HG03196 (cell line): ENCODE data around the gene KRT86.
"Not testable (repeated sequence)": the region's sequence is repeated elsewhere in the genome, so short reads cannot be mapped to it uniquely, and the experiment has no call there.

Experiments used
- ATAC-seq: cut with Tn5 transposase; IDR thresholded peaks from one replicate; pipeline ENCODE4 v1.9.1; 2021; ENCODE audit not compliant: unreplicated experiment

Gene KRT86

DNA sequence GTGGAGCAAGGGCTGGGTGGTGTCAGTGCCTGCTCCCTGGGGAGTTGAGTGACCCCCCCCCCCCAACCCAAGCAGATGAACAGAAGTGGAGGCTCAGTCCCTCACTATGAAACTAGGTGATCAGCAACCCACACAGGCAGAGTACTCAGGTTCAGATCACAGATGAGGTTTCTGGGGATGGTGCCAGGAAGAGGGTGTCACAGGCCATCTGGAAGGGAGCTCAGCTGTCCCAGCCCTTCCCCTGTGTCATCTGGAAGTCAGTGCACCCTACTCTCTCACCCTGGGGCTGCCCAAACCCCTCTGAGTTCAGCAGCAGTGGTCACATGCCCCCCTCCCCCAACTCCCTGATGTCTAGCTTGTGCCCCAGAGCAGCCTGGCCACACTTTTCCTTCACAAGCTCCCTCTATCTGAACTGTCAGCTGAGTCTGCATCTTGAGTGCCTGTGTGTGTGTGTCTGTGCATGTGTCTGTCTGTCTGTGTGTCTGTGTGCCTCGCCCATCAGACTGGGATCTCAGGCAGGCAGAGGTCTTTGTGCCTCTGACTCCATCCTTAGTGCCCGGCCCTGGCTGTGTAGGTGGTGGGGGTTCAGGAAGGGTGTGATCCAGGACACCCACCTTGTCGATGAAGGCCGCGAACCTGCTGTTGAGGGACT, 16.2 kb downstream of the KRT86 start:
- not testable (repeated sequence) for ATAC-seq

DNA sequence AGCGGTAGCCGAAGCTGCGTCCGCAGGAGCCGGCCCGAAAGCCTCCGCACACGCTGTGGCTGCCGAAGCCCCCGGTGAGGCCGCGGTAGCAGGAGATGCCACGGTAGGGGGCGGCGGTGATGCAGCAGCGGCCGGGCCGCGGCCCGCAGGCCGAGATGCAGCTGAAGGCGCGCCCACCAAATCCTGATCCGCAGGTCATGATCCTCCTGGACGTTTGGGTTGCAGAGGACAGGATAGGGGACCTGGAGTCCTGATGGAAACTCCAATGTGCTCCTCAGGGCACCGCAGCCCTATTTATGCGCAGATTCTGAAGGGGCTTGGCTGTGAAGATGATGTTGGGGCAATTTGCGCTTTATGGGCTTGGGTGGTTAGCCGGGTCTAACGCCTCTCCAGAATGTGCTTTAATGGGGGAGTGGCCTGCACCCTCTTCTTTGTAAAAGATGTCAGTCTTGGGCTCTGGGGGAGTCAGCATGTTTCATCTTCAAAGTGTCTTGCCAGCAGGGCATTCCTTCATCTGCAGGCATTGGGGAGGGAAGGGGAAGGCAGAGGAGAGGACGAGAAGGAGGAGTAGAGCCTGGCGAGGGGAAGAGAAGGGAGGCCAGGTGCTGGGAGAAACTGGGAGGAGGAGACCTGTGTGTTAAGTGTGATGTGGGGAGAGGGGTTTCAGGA, 17.0 kb downstream of the KRT86 start, which contains the start of gene KRT81:
Gene KRT81, minus strand, starts transcription at position 268 of the 669 bp plus-strand sequence. Its CDS starts 69 bp downstream, at position 199.
- no peak for ATAC-seq

DNA sequence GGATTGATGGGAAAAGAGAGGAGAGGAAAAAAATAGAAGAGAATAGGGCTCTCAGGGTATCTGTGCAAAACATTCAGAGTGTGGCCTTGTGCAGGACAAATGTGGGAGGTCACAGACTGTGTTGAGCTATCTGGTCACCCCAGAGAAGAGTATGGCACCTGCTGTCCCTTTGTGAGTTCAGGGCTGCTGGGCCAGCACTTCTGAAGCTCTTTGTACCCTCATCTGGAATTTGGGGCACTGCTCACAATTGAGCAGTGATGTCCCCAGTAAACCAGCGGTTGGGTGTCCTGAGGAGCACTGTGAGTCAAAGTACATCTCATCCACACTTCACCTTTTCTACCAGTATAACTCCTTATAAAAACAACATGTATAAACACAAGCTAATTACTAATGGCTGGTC, 19.5 kb downstream of the KRT86 start:
- ATAC-seq, result no peak

DNA sequence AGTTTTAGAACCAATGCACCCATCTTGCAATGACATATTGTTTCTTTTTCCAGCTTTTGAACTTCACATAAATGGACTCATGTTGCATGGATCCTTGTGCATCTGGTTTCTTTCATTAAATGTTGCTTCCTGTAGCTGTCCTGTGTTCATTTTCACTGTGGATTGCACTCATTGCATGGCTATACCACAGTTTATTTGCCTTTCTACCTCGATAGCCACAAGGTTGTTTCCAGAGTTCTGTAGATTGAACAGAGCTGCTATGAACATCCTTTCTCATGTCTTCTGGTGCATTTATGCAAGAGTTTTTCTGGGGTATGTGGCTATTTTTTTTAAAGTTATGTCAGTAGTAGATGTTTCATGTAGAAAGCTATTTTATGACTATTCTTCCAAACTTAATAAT, 20.4 kb downstream of the KRT86 start:
- no peak for ATAC-seq

DNA sequence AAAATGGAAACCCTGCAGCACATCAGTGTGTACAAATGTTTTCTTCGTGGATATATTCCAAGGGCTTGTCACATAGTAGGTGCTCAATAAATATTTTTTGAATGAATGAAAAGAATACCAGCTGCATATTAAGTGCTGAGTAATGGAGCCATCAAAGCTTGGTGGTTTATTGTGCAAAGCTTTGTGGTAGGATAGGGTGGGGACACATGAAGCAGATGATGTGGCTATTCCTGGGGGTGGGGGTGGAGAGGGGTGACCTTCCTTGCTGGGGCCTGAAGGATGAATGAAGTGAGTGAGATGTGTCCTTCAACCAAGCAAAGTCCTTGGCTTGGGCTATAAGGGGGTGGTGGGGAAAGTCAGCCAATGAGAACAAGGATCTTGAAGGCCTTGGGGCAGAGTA, 21.2 kb downstream of the KRT86 start:
- ATAC-seq, result no peak

DNA sequence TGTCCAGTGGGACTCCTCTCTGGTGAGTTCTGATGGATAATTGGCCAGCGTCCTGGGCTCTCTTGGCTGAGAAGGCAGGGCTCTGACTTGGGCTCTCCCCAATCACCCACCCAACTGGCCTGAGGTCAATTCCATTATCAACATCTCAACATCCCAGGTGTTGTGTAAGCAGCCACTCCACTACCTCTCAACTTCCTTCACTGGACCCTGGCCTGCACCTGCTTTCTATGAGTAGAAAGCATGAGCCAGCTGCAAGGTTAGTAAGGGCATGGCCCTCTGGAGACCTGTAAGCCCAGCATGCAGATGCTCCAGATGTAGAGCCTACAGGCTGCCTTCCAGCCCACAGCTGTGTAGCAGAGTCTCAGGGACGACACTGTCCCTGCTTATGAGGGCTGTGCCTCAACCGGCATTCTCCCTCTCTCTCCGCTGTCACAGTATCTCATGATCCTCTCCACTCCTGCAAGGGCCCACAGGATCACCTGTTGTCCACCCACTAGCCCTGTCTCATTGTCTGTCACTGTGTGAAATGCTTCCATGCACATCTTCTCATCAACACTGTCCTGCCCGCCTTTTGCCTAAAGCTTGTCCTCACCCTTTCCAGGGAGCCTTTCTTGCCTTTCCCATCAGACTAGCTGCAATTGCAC, 22.2 kb downstream of the KRT86 start:
- no peak for ATAC-seq

DNA sequence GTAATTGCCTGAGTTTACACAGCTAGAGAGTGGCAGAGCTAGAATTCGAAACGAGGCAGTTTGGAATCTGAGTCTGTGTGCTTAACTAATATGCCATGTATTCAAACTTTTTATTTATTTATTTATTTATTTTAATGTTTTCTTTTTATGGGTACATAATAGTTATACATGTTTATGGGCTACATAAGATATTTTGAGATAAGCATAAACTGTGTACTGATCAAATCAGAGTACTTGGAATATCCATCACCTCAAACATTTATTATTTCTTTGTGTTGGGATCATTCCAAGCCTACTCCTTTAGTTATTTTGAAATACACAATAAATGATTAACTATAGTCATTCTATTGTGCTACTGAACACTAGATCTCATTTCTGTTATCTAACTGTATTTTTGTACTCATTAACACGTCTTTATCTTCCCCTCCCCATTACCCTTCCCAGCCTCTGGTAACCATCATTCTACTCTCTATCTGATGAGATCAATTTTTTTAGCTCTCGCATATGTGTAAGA, 24.3 kb downstream of the KRT86 start:
- no peak for ATAC-seq

DNA sequence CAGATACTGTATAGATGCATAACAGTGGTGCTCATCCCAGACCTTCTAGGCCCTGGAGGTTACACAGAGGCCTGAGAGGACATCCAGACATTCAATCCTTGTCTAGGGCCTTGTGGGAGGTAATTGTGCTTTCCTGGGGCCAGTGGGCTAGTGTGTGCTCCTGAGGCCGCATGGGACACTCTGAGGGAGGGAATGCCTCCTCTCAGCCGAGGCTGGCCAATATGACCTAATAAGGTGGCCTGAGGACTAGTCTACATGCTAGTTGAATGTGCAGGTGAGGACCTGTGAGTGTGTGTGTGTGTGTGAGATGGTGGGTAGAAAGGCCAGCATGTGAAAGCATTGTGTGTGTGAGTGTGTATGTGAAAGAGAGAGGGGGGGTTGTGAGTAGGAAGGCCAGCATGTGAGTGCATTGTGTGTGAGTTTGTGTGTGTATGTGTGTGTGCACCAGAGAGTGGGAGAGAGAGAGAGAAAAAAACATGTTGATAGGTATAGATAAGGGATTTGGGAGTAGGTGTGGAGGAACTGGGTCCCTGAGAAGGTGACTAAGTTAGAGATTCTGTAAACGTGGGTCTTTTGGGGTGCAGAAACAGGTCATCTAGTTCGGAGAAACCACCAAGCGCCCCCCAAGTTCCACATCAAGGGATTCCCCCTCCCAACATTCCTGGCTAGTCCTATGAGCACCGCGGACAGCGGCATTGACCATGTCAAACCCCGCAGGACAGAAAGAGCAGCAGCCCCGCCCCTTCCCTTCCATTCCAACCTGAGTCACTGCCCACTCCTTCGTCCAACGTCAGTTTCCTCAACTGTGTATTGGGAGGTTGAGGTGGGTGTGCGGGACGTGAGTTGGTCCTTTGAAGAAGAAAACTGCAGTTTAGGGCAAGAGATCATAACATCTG, 26.6 kb downstream of the KRT86 start:
- no peak for ATAC-seq

DNA sequence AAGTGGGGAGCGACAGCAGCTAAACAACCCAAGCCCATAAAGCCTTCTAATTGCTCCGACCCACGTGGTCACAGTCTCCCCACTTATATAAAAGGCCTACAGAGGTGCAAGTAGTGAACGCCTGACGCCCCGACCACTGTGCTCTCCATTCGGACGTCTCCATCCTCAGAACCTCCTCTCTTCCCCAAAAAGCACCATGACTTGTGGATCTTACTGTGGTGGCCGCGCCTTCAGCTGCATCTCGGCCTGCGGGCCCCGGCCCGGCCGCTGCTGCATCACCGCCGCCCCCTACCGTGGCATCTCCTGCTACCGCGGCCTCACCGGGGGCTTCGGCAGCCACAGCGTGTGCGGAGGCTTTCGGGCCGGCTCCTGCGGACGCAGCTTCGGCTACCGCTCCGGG, 27.3 kb downstream of the KRT86 start:
- ATAC-seq, result not testable (repeated sequence)

DNA sequence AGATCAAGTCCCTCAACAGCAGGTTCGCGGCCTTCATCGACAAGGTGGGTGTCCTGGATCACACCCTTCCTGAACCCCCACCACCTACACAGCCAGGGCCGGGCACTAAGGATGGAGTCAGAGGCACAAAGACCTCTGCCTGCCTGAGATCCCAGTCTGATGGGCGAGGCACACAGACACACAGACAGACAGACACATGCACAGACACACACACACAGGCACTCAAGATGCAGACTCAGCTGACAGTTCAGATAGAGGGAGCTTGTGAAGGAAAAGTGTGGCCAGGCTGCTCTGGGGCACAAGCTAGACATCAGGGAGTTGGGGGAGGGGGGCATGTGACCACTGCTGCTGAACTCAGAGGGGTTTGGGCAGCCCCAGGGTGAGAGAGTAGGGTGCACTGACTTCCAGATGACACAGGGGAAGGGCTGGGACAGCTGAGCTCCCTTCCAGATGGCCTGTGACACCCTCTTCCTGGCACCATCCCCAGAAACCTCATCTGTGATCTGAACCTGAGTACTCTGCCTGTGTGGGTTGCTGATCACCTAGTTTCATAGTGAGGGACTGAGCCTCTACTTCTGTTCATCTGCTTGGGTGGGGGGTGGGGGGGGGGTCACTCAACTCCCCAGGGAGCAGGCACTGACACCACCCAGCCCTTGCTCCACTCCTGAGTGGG, 27.9 kb downstream of the KRT86 start:
- not testable (repeated sequence) for ATAC-seq

DNA sequence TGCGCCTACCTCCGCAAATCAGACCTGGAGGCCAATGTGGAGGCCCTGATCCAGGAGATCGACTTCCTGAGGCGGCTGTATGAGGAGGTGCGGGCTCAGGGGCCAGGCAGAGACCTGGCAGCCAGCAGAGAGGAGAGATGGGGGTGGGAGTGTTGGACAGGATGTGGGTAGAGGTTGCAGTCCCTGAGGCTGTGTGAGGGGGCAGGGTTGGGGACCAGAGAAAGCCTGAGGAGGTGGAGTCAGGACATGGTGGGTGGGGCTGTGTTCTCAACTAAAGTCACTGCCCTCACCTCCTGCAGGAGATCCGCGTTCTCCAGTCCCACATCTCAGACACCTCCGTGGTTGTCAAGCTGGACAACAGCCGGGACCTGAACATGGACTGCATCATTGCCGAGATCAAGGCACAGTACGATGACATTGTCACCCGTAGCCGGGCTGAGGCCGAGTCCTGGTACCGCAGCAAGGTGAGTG, 30.5 kb downstream of the KRT86 start:
- peak; percentile 85 for ATAC-seq

DNA sequence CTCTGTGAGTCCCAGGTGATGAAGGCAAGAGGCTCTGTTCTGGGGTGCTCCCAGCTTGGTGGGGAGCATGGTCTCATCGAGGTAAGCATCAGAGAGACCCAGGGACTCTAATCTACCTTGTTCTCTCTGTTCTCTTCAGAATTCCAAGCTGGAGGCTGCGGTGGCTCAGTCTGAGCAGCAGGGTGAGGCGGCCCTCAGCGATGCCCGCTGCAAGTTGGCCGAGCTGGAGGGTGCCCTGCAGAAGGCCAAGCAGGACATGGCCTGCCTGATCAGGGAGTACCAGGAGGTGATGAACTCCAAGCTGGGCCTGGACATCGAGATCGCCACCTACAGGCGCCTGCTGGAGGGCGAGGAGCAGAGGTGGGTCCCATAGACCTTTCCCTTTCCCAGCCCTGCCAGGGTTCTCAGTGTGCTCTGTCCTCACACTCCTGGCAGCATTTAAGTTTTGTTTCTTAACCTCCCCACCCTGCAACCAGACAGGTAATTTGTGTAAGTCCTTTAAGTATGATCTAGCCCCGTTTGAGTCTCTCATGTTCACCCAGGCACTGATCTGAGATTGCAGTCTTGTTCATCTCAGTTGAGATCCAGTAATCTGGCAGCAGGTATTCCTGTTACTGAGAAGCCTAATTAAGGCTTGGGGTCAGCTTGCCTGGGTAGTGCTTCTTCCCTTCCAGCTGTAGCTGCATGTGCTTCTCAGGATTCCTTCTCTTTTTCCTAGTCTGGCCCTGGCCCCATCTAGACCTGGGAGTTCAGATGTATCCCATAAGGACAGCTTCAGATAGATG, 31.7 kb downstream of the KRT86 start:
- no peak for ATAC-seq

DNA sequence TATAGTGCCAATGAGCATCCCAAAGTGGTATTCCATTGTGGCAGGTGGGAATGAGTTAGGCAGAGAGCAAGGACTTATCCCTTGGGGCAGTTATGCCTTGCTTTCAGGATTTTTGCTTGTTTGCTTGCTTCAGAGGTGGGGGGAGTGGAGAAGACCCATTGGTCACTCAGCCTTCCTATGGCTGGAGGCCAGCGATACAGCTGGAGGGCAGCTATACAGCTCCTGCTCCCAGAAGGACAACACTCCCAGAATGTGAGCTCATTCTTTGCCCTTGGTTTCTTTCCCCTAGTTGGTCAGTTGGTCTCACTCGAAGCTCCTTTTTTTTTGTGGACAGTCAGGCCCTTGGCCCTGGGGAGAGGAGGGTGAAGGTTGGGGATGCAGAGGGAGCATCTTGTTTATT, 32.3 kb downstream of the KRT86 start:
- ATAC-seq, result no peak

DNA sequence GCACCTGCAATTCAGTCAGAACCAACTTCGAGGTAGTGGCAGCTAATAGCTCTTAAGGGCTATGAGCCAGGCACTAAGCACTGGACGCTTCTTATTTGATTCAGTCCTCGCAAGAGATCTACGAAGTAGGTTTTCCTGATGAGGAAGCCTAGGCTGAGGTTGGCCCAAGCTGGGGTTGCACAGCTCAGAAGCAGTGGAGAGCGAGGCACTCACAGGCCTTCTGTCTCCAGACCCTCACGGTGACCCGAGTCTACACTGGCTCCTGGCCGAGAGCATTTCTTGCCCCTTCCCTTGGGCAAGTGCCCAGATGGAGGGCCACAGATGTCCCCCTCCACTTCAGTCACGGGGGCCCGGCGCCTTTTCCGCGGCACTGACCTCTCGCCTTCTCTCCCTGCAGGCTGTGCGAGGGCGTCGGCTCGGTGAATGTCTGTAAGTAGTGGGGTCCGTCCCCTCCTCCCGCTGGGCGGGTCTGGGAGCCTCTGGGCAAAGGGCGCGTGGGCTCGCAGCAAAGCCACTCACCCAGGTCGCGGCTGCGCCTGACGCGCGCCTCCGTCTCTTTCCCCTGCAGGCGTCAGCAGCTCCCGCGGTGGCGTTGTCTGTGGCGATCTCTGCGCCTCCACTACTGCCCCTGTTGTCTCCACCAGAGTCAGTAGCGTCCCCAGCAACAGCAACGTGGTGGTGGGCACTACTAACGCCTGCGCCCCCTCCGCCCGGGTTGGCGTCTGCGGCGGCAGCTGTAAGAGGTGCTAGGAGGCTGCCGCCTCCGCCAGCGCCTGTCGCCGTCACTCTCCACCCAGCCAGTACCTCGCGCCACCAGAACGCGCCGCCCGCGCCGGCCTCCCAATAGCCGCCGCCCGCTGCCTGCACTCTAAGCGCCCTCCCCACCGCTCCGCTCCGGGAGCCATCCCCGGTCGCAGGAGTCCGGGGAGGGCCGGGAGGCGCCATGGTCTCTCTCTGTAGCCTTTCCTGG, 33.7 kb downstream of the KRT86 start:
- no peak for ATAC-seq

DNA sequence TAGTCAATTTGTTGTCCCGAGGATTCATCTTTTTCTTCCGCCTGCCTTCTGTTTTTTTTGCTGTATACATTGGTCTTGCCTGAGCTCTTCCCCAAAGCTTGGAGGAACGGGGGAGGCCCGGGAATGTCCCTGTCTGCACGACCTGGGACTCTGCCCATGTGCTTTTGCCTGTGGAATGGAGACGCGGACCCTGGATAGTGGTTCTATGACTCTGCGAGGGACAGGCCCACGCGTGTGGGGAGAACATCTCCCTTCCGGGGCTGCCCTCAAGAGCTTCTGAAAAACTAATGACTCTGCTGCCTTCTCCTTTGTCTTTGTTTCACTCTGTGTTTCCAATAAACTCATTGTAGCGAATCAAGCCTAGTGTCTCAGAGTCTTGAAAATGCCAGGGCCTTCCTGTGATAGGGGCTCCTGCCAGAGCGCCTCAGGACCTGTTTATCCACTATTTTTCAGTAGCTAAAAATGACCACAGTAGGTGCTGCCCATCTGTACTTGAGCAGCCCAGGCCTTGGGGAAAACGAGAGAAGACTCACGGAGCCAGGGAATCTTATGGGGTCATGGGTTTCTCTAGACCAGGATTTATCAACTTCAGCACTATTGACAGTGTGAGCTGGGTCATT, 34.5 kb downstream of the KRT86 start:
- no peak for ATAC-seq

DNA sequence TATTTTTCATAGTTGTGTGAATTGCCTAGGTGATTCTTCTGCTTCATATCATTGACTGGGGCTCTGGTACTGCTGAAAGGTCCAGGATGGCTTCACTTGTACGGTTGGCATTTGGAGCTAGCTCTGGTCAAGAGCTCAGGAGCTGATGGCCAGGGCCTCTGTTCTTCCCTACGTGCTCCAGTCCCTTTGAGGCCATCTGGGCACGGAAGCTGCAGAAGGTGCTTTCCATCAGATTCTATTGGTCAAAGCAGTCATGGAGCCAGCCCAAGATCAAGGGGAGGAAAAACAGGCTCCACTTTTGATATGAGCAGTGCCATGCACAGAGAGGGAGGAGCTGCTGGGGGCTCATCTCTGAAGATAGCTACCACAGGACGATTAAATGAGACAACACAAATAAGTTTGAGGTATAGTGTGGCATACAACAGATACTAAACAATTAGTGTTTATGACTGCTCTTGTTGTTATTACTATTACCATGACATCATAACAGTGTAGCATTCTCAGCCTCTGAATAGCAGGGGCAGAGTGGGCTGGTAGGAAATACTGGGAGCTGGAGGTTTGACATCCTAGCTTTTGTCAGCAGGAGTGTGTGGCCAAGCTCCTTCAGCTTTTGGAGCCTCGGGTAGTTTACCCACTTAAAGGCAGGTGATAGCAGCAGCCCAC, 36.3 kb downstream of the KRT86 start:
- ATAC-seq, result no peak

DNA sequence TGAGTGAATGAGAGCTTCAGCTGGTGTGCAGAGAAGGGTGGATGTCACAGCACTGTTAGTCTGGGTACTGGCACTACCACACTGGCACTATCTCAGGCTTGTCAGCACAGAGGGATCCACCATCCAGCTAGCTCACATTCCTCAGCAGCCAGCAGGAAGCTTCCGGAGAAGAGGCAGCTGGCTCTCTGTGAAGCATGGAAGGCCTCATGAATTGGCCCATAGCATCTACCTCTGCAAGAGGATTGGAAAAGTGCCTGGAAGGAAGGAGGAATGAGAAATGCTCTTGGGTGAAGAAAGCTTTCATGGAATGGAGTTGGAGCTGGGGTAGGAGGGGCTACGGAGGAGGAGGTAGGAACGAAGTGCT, 36.8 kb downstream of the KRT86 start:
- ATAC-seq, result no peak

DNA sequence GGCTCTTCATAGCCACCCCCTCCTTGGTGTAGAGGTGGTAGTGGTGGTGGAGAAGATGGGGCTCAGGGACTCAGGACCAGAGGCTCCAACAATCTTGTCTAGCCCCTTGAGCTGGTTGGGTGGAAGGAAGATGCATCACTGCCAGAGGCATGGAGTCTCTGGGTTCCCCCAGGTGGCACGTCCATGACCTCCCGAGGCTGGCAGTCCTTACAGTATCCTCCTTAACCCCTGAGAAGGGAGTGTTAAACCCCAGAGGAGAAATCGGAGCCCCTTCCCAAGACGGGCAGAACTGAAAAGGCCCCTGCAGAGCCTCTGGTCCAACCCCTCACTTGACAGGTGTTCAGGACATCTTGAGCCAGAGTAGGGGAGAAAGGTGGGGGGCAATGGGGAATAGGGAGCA, 37.6 kb downstream of the KRT86 start:
- no peak for ATAC-seq
